CD4-positive, CD25-positive, alpha-beta regulatory T cell (primary cell): ENCODE data around the gene RPS4Y2. TPM values are rescaled to one million over a fixed set of nuclear protein-coding genes. Genes with fewer than 3 reads are reported as not detected.

Experiments used
- ATAC-seq, 2 donors: fragments of 150-1000 bp; cut with Tn5 transposase; one replicate each; pipeline ENCODE4 v1.10.0; 2021; ENCODE audit warnings: low read depth in 2 of 2, moderate number of reproducible peaks in 2 of 2, moderate library complexity in 1 of 2
- DNase-seq, 3 donors: peaks; one replicate each; pipeline versions ENCODE4 v3.0.0 to v3.0.0-alpha.2; 2012 to 2022; ENCODE audit warnings: mixed read lengths in 1 of 3
- H3K27ac ChIP-seq: one replicate; pipeline ENCODE4 v1.7.0; 2013; ENCODE audit warnings: mild to moderate bottlenecking, low read length; ENCODE audit not compliant: insufficient read depth, poor library complexity, severe bottlenecking
- H3K27me3 ChIP-seq: one replicate; pipeline ENCODE4 v1.7.0; 2013; ENCODE audit warnings: low read length; ENCODE audit not compliant: control insufficient read depth, insufficient read depth
- H3K36me3 ChIP-seq: one replicate; pipeline ENCODE4 v1.7.0; 2013; ENCODE audit warnings: mild to moderate bottlenecking, low read length, moderate library complexity; ENCODE audit not compliant: control insufficient read depth, insufficient read depth
- H3K4me1 ChIP-seq: 2 replicates; pipeline ENCODE4 v1.7.0; 2013; ENCODE audit warnings: mild to moderate bottlenecking, low read length; ENCODE audit not compliant: insufficient read depth, control insufficient read depth, poor library complexity, severe bottlenecking
- H3K4me3 ChIP-seq: one replicate; pipeline ENCODE4 v1.7.0; 2013; ENCODE audit warnings: low read depth, mild to moderate bottlenecking, low read length, moderate library complexity
- H3K9me3 ChIP-seq, 2 experiments: 1 replicate in 1 of 2; 2 replicates in 1 of 2; pipeline ENCODE4 v1.7.0; 2013; ENCODE audit warnings: low read length in 2 of 2, mild to moderate bottlenecking in 1 of 2, moderate library complexity in 1 of 2; ENCODE audit not compliant: control insufficient read depth in 2 of 2
- H3K27ac Mint-ChIP-seq, 3 donors: one replicate each; pipeline ENCODE4 v1.8.0; 2020 to 2022; ENCODE audit warnings: mild to moderate bottlenecking in 3 of 3, mixed read lengths in 3 of 3, moderate library complexity in 2 of 3
- H3K27me3 Mint-ChIP-seq: one replicate; pipeline ENCODE4 v1.8.0; 2022; ENCODE audit warnings: mild to moderate bottlenecking, mixed read lengths
- H3K36me3 Mint-ChIP-seq: one replicate; pipeline ENCODE4 v1.8.0; 2020; ENCODE audit warnings: mixed read lengths
- H3K4me1 Mint-ChIP-seq, 4 donors: one replicate each; pipeline ENCODE4 v1.8.0; 2020 to 2022; ENCODE audit warnings: mixed read lengths in 4 of 4, mild to moderate bottlenecking in 1 of 4
- H3K4me3 Mint-ChIP-seq, 4 donors: one replicate each; pipeline ENCODE4 v1.8.0; 2020 to 2022; ENCODE audit warnings: mild to moderate bottlenecking in 4 of 4, mixed read lengths in 4 of 4, moderate library complexity in 3 of 4
- H3K9me3 Mint-ChIP-seq, 7 donors: one replicate each; pipeline ENCODE4 v1.8.0; 2020 to 2022; ENCODE audit warnings: mixed read lengths in 7 of 7, mild to moderate bottlenecking in 3 of 7, moderate library complexity in 2 of 7
- polyA plus RNA-seq, 4 donors: library from polyadenylated mRNA; unstranded; fragments of 300-500 nt; fragmentation: Illumina TruSeq; gene quantifications; one replicate each; pipeline ENCODE4 v1.2.3, GENCODE V29; 2021
- total RNA-seq: library from RNA; stranded (reverse); gene quantifications from one replicate; pipeline ENCODE4 v1.2.3, GENCODE V29; 2022

The RPS4Y2 gene
- total RNA-seq (not detected), polyA plus RNA-seq (not detected)

- no peak within 1 kb of the TSS for H3K4me3 ChIP-seq
- no peak for ATAC-seq
- no peak within 1 kb of the TSS for H3K27ac ChIP-seq
Observed at GRCh38 chrY:20755808-20756207, at the start of gene RPS4Y2. TSS of gene RPS4Y2 (plus strand) at chrY:20756108. CDS start at chrY:20756164, 56 bp downstream.

GRCh38 chrY:20714391-20714790 lies 41.5 kb upstream of the RPS4Y2 start:
- H3K27ac Mint-ChIP-seq = no peak overlapping the region
- Histone ChIP-seq H3K4me3 (no peak overlapping the region), H3K27ac (no peak overlapping the region)

More at GRCh38 chrY:20755808-20756207, at the start of gene RPS4Y2:
- Histone ChIP-seq H3K4me1 (no peaks in the 10 kb centered on the region), H3K27me3 (no peaks in the 10 kb centered on the region), H3K9me3 (no peaks in the 10 kb centered on the region), H3K36me3 (no peaks in the 10 kb centered on the region)
- H3K9me3 Mint-ChIP-seq = no peaks in the 10 kb centered on the region
- H3K4me1 Mint-ChIP-seq = no peaks in the 10 kb centered on the region
- no peaks in the 10 kb centered on the region for H3K36me3 Mint-ChIP-seq
- H3K27ac Mint-ChIP-seq = no peak within 1 kb of the TSS
- no peaks in the 10 kb centered on the region for H3K27me3 Mint-ChIP-seq
- no peak within 1 kb of the TSS for H3K4me3 Mint-ChIP-seq
- DNase-seq = no peak

GRCh38 chrY:20726184-20726907 lies 29.6 kb upstream of the RPS4Y2 start:
- ATAC-seq (no peak), DNase-seq (no peak)
- Mint-ChIP-seq H3K27me3 (peaks cover 4% of the 10 kb centered on the region), H3K27ac (no peak overlapping the region), H3K4me3 (no peak overlapping the region), H3K36me3 (no peaks in the 10 kb centered on the region), H3K4me1 (no peaks in the 10 kb centered on the region), H3K9me3 (peaks cover 0 to 2% (median 0%) of the 10 kb centered on the region in 7 donors)
- no peaks in the 10 kb centered on the region for H3K9me3 ChIP-seq
- H3K36me3 ChIP-seq = no peaks in the 10 kb centered on the region
- no peak overlapping the region for H3K4me3 ChIP-seq
- no peaks in the 10 kb centered on the region for H3K4me1 ChIP-seq
- H3K27me3 ChIP-seq = no peaks in the 10 kb centered on the region
- no peak overlapping the region for H3K27ac ChIP-seq

More at GRCh38 chrY:20714391-20714790, 41.5 kb upstream of the RPS4Y2 start:
- peaks cover 4% of the 10 kb centered on the region for H3K27me3 Mint-ChIP-seq
- DNase-seq = no peak
- Histone ChIP-seq H3K36me3 (no peaks in the 10 kb centered on the region), H3K4me1 (no peaks in the 10 kb centered on the region), H3K27me3 (no peaks in the 10 kb centered on the region), H3K9me3 (no peaks in the 10 kb centered on the region)
- no peaks in the 10 kb centered on the region for H3K9me3 Mint-ChIP-seq
- no peak for ATAC-seq
- no peak overlapping the region for H3K4me3 Mint-ChIP-seq
- no peaks in the 10 kb centered on the region for H3K36me3 Mint-ChIP-seq
- peaks cover 0 to 3% (median 0%) of the 10 kb centered on the region in 4 donors for H3K4me1 Mint-ChIP-seq

GRCh38 chrY:20735200-20735599 lies 20.7 kb upstream of the RPS4Y2 start:
- no peaks in the 10 kb centered on the region for H3K4me1 ChIP-seq
- H3K27me3 Mint-ChIP-seq = no peaks in the 10 kb centered on the region
- H3K9me3 Mint-ChIP-seq = no peaks in the 10 kb centered on the region
- no peaks in the 10 kb centered on the region for H3K36me3 ChIP-seq
- H3K9me3 ChIP-seq = no peaks in the 10 kb centered on the region
- H3K4me3 Mint-ChIP-seq = no peak overlapping the region
- no peak overlapping the region for H3K27ac ChIP-seq
- H3K4me1 Mint-ChIP-seq = no peaks in the 10 kb centered on the region
- H3K4me3 ChIP-seq = no peak overlapping the region
- H3K27me3 ChIP-seq = no peaks in the 10 kb centered on the region
- H3K27ac Mint-ChIP-seq = no peak overlapping the region
- no peak for ATAC-seq
- no peaks in the 10 kb centered on the region for H3K36me3 Mint-ChIP-seq
- DNase-seq = no peak

- Histone ChIP-seq H3K9me3 (no peaks in the 10 kb centered on the region), H3K36me3 (no peaks in the 10 kb centered on the region), H3K27me3 (no peaks in the 10 kb centered on the region), H3K27ac (no peak overlapping the region), H3K4me3 (no peak overlapping the region), H3K4me1 (no peaks in the 10 kb centered on the region)
- Mint-ChIP-seq H3K4me1 (peaks cover 0 to 2% (median 0%) of the 10 kb centered on the region in 4 donors), H3K27ac (no peak overlapping the region), H3K4me3 (no peak overlapping the region), H3K9me3 (no peaks in the 10 kb centered on the region), H3K36me3 (no peaks in the 10 kb centered on the region), H3K27me3 (no peaks in the 10 kb centered on the region)
- DNase-seq (no peak), ATAC-seq (no peak)
Observed at GRCh38 chrY:20739806-20740205, 16.1 kb upstream of the RPS4Y2 start.

- Histone ChIP-seq H3K4me1 (no peaks in the 10 kb centered on the region), H3K4me3 (no peak overlapping the region), H3K27ac (no peak overlapping the region), H3K36me3 (no peaks in the 10 kb centered on the region), H3K9me3 (no peaks in the 10 kb centered on the region), H3K27me3 (no peaks in the 10 kb centered on the region)
- Mint-ChIP-seq H3K27ac (no peak overlapping the region), H3K4me1 (peaks cover 0 to 8% (median 2%) of the 10 kb centered on the region in 4 donors), H3K9me3 (no peaks in the 10 kb centered on the region), H3K36me3 (no peaks in the 10 kb centered on the region), H3K4me3 (no peak overlapping the region), H3K27me3 (no peaks in the 10 kb centered on the region)
- DNase-seq = no peak
- ATAC-seq = no peak
Observed at GRCh38 chrY:20740609-20741008, 15.3 kb upstream of the RPS4Y2 start.

GRCh38 chrY:20745060-20745459 lies 10.8 kb upstream of the RPS4Y2 start:
- Histone ChIP-seq H3K27ac (no peak overlapping the region), H3K36me3 (no peaks in the 10 kb centered on the region), H3K27me3 (no peaks in the 10 kb centered on the region), H3K4me3 (no peak overlapping the region), H3K4me1 (peaks cover 3% of the 10 kb centered on the region), H3K9me3 (no peaks in the 10 kb centered on the region)
- ATAC-seq (peak; percentile 25 to 37), DNase-seq (no peak)
- Mint-ChIP-seq H3K36me3 (no peaks in the 10 kb centered on the region), H3K4me3 (no peak overlapping the region), H3K9me3 (no peaks in the 10 kb centered on the region), H3K27ac (peak overlapping the region in 1 of 3 donors; percentile 91), H3K4me1 (peaks cover 0 to 22% (median 10%) of the 10 kb centered on the region in 4 donors), H3K27me3 (no peaks in the 10 kb centered on the region)

GRCh38 chrY:20746919-20747318 lies 9.0 kb upstream of the RPS4Y2 start:
- Mint-ChIP-seq H3K36me3 (no peaks in the 10 kb centered on the region), H3K9me3 (no peaks in the 10 kb centered on the region), H3K27ac (peak overlapping the region in 1 of 3 donors; percentile 79), H3K27me3 (no peaks in the 10 kb centered on the region), H3K4me1 (peaks cover 0 to 22% (median 9%) of the 10 kb centered on the region in 4 donors), H3K4me3 (peak overlapping the region in 1 of 4 donors; percentile 27)
- H3K9me3 ChIP-seq = no peaks in the 10 kb centered on the region
- H3K36me3 ChIP-seq = no peaks in the 10 kb centered on the region
- no peak overlapping the region for H3K27ac ChIP-seq
- ATAC-seq (peak; percentile 42 to 47), DNase-seq (no peak)
- no peaks in the 10 kb centered on the region for H3K27me3 ChIP-seq
- peaks cover 3% of the 10 kb centered on the region for H3K4me1 ChIP-seq
- no peak overlapping the region for H3K4me3 ChIP-seq
